GM18498 (cell line): ENCODE data around the gene SLC37A1.

Experiments used
- ATAC-seq: cut with Tn5 transposase; IDR thresholded peaks from one replicate; pipeline ENCODE4 v1.9.1; 2021; ENCODE audit warnings: mild to moderate bottlenecking, moderate library complexity; ENCODE audit not compliant: unreplicated experiment

The SLC37A1 gene

GRCh38 chr21:42542196-42542595 is 28.5 kb downstream of the SLC37A1 start:
- no peak for ATAC-seq

- no peak for ATAC-seq
Measured at GRCh38 chr21:42542596-42542995, 28.9 kb downstream of the SLC37A1 start.

GRCh38 chr21:42543106-42543847 is 29.6 kb downstream of the SLC37A1 start:
- ATAC-seq, result no peak

- no peak for ATAC-seq
Measured at GRCh38 chr21:42544544-42544943, 30.9 kb downstream of the SLC37A1 start.

- ATAC-seq, result no peak
Measured at GRCh38 chr21:42545317-42545716, 31.7 kb downstream of the SLC37A1 start.

GRCh38 chr21:42545745-42546144 is 32.1 kb downstream of the SLC37A1 start:
- no peak for ATAC-seq

- no peak for ATAC-seq
Measured at GRCh38 chr21:42546433-42546832, 32.8 kb downstream of the SLC37A1 start.

GRCh38 chr21:42547001-42547905 is 33.6 kb downstream of the SLC37A1 start:
- ATAC-seq, result no peak

GRCh38 chr21:42547906-42548365 is 34.3 kb downstream of the SLC37A1 start:
- ATAC-seq, result no peak

- no peak for ATAC-seq
Measured at GRCh38 chr21:42548687-42549406, 35.2 kb downstream of the SLC37A1 start.

- no peak for ATAC-seq
Measured at GRCh38 chr21:42550817-42551216, 37.2 kb downstream of the SLC37A1 start.

- ATAC-seq, result no peak
Measured at GRCh38 chr21:42552407-42553336, 39.0 kb downstream of the SLC37A1 start.

- no peak for ATAC-seq
Measured at GRCh38 chr21:42553435-42553834, 39.8 kb downstream of the SLC37A1 start.

- ATAC-seq, result no peak
Measured at GRCh38 chr21:42554251-42554961, 40.8 kb downstream of the SLC37A1 start.

- ATAC-seq, result no peak
Measured at GRCh38 chr21:42555756-42556438, 42.2 kb downstream of the SLC37A1 start.

- no peak for ATAC-seq
Measured at GRCh38 chr21:42556476-42556875, 42.8 kb downstream of the SLC37A1 start.

- ATAC-seq, result no peak
Measured at GRCh38 chr21:42556960-42557359, 43.3 kb downstream of the SLC37A1 start.

GRCh38 chr21:42557420-42557819 is 43.8 kb downstream of the SLC37A1 start:
- ATAC-seq, result no peak

- no peak for ATAC-seq
Measured at GRCh38 chr21:42558368-42558767, 44.7 kb downstream of the SLC37A1 start.
